SK-N-SH (cell line): ENCODE results near the gene C20orf96. TPM values are rescaled to one million over a fixed set of nuclear protein-coding genes. Genes with fewer than 3 reads are reported as not detected.

ENCODE experiments used
- CTCF ChIA-PET: fragments of 300-600, 350-600 bp; formaldehyde crosslinking; extraction: SDS; loops from one replicate; lab custom pipeline; 2021; lab: Yijun Ruan, JAX
- POLR2A ChIA-PET: fragments of 350-600 bp; sonication (Branson Sonifier 250); formaldehyde crosslinking; extraction: SDS; loops from one replicate; lab custom pipeline; 2020; ENCODE audit warnings: antibody characterized with exemption, inconsistent platforms; lab: Yijun Ruan, JAX
- DNase-seq: peaks from one replicate; pipeline ENCODE4 v3.0.0; 2012
- H2AFZ ChIP-seq: fragments of 200-600 bp; sonication (generic); 2 replicates; pipeline ENCODE4 v1.8.1; 2016; ENCODE audit warnings: antibody characterized with exemption, mild to moderate bottlenecking, low read depth
- H3F3A ChIP-seq: fragments of 200-600 bp; sonication (generic); replicated peaks from 2 replicates; pipeline ENCODE3; 2016; ENCODE audit warnings: antibody characterized with exemption, mild to moderate bottlenecking; ENCODE audit not compliant: insufficient read depth
- H3K27ac ChIP-seq, 2 experiments: fragments of 200-500 bp in 1 of 2; fragments of 200-600 bp in 1 of 2; sonication (Bioruptor generic) in 1 of 2; sonication (generic), shearing (Covaris generic) in 1 of 2; 2 replicates each; pipeline versions ENCODE4 v1.5.1 to v1.6.1; 2014 to 2016; ENCODE audit warnings: low read depth in 2 of 2, inconsistent platforms in 1 of 2, low read length in 1 of 2, mild to moderate bottlenecking in 1 of 2, mixed read lengths in 1 of 2
- H3K27me3 ChIP-seq: fragments of 200-600 bp; sonication (generic), shearing (Covaris generic); 2 replicates; pipeline ENCODE4 v1.6.1; 2016; ENCODE audit warnings: mixed run types; ENCODE audit not compliant: insufficient read depth
- H3K36me3 ChIP-seq, 2 experiments: fragments of 200-500 bp in 1 of 2; fragments of 200-600 bp in 1 of 2; sonication (Bioruptor generic) in 1 of 2; sonication (generic) in 1 of 2; replicated peaks in 1 of 2; 2 replicates each; pipeline versions ENCODE3 to v1.5.1; 2014 to 2016; ENCODE audit warnings: low read length in 1 of 2, mild to moderate bottlenecking in 1 of 2; ENCODE audit not compliant: insufficient read depth in 2 of 2, control insufficient read depth in 1 of 2
- H3K4me1 ChIP-seq, 2 experiments: fragments of 200-500 bp in 1 of 2; fragments of 200-600 bp in 1 of 2; sonication (Bioruptor generic) in 1 of 2; sonication (generic), shearing (Covaris generic) in 1 of 2; 2 replicates each; pipeline versions ENCODE4 v1.5.1 to v1.6.1; 2014 to 2016; ENCODE audit warnings: low read depth in 1 of 2, low read length in 1 of 2, mixed run types in 1 of 2; ENCODE audit not compliant: insufficient read depth in 2 of 2, control insufficient read depth in 1 of 2
- H3K4me2 ChIP-seq: fragments of 200-600 bp; sonication (generic), shearing (Covaris generic); 2 replicates; pipeline ENCODE4 v1.6.1; 2017; ENCODE audit warnings: mixed run types
- H3K4me3 ChIP-seq, 2 experiments: fragments of 200-500 bp in 1 of 2; fragments of 200-600 bp in 1 of 2; sonication (Bioruptor generic) in 1 of 2; sonication (generic), shearing (Covaris generic) in 1 of 2; 2 replicates each; pipeline versions ENCODE4 v1.5.1 to v1.8.1; 2014 to 2016; ENCODE audit warnings: low read depth in 2 of 2, inconsistent platforms in 1 of 2, low read length in 1 of 2, mild to moderate bottlenecking in 1 of 2, mixed read lengths in 1 of 2, moderate library complexity in 1 of 2
- H3K79me2 ChIP-seq: fragments of 200-600 bp; sonication (generic); 2 replicates; pipeline ENCODE4 v1.8.1; 2017; ENCODE audit warnings: mild to moderate bottlenecking; ENCODE audit not compliant: insufficient read depth
- H3K9ac ChIP-seq: fragments of 200-600 bp; sonication (generic); 2 replicates; pipeline ENCODE4 v1.6.1; 2017; ENCODE audit warnings: mixed run types
- H3K9me2 ChIP-seq: fragments of 200-600 bp; sonication (generic); 2 replicates; pipeline ENCODE4 v1.6.1; 2017; ENCODE audit warnings: mixed run types
- H3K9me3 ChIP-seq: fragments of 200-600 bp; sonication (generic); 2 replicates; pipeline ENCODE4 v1.6.1; 2017; ENCODE audit warnings: mixed run types, mild to moderate bottlenecking, moderate library complexity
- H4K20me1 ChIP-seq: fragments of 200-600 bp; sonication (generic); 2 replicates; pipeline ENCODE4 v1.6.1; 2017; ENCODE audit warnings: mild to moderate bottlenecking, mixed run types; ENCODE audit not compliant: insufficient read depth
- ELF1 ChIP-seq: IDR thresholded peaks from 2 replicates; pipeline ENCODE4 v1.4.0; 2012
- FOXM1 ChIP-seq: IDR thresholded peaks from 2 replicates; pipeline ENCODE4 v1.4.0; 2012; ENCODE audit warnings: low read depth, mild to moderate bottlenecking
- GABPA ChIP-seq: IDR thresholded peaks from 2 replicates; pipeline ENCODE4 v1.4.0; 2012; ENCODE audit warnings: low read depth, mild to moderate bottlenecking
- MAX ChIP-seq: IDR thresholded peaks from 2 replicates; pipeline ENCODE4 v1.4.0; 2012; ENCODE audit warnings: low read depth
- MXI1 ChIP-seq: IDR thresholded peaks from 2 replicates; pipeline ENCODE4 v1.6.1; 2012; ENCODE audit warnings: mild to moderate bottlenecking, low read depth, low read length, improper control_type of control experiment
- PBX3 ChIP-seq: IDR thresholded peaks from 2 replicates; pipeline ENCODE4; 2012
- POLR2AphosphoS5 ChIP-seq: IDR thresholded peaks from 2 replicates; pipeline ENCODE4 v1.6.1; 2012; ENCODE audit warnings: low read depth, low read length
- REST ChIP-seq: IDR thresholded peaks from 2 replicates; pipeline ENCODE4 v1.6.1; 2012; ENCODE audit warnings: mild to moderate bottlenecking, low read depth, low read length, moderate library complexity
- RFX5 ChIP-seq: IDR thresholded peaks from 2 replicates; pipeline ENCODE4 v1.6.1; 2012; ENCODE audit warnings: mild to moderate bottlenecking, improper control_type of control experiment, low read length
- SMC3 ChIP-seq: IDR thresholded peaks from 2 replicates; pipeline ENCODE4 v1.6.1; 2012; ENCODE audit warnings: low read depth, low read length, improper control_type of control experiment
- TCF12 ChIP-seq: IDR thresholded peaks from 2 replicates; pipeline ENCODE4 v1.4.0; 2012
- USF2 ChIP-seq: fragments of 150-350 bp; IDR thresholded peaks from 2 replicates; pipeline ENCODE4 v1.6.1; 2017; ENCODE audit warnings: antibody characterized with exemption, low read length, low read depth, borderline replicate concordance
- WGBS: methylation state at CpG from one replicate; pipeline ENCODE4 v1.1.6; 2017; ENCODE audit warnings: low lambda C conversion rate; 5-methylcytosine and 5-hydroxymethylcytosine counted together
- polyA plus RNA-seq, 3 experiments: library from polyadenylated mRNA; depleted of rRNA; stranded (reverse); fragments of >200 nt; gene quantifications; 2 replicates each; pipeline ENCODE4 v1.2.3, GENCODE V29; 2012

The C20orf96 gene
- polyA plus RNA-seq, 1 of the 3 experiments (the other 2 are of a cell fraction): 16.6 TPM

GRCh38 chr20:273884-274283, 16.7 kb downstream of the C20orf96 start:
- no peak overlapping the region for H3K27ac ChIP-seq
- no peaks in the 10 kb centered on the region for H3K9me3 ChIP-seq
- no peak for TF ChIP-seq PBX3
- no peak for TF ChIP-seq RFX5
- TF ChIP-seq POLR2AphosphoS5: no peak
- no peak for TF ChIP-seq TCF12
- TF ChIP-seq MXI1: no peak
- TF ChIP-seq SMC3: no peak
- TF ChIP-seq FOXM1: no peak
- H3K9ac ChIP-seq: no peak overlapping the region
- H3K4me2 ChIP-seq: no peak overlapping the region
- H3F3A ChIP-seq: no peaks in the 10 kb centered on the region
- POLR2A ChIA-PET: no interaction called here
- no peaks in the 10 kb centered on the region for H3K9me2 ChIP-seq
- CTCF ChIA-PET: interaction anchor here (1.4 to 1.5 kb wide), 2 partner anchors 12 to 56 kb away, joined by 4 read pairs; no protein-coding TSS in a partner anchor
- DNase-seq: no peak
- H2AFZ ChIP-seq: no peak overlapping the region
- no peaks in the 10 kb centered on the region for H4K20me1 ChIP-seq
- H3K36me3 ChIP-seq: peaks cover 0 to 25% of the 10 kb centered on the region in 2 experiments
- WGBS: 56% methylated on average over 2 of the region's 3 CpGs
- no peaks in the 10 kb centered on the region for H3K4me1 ChIP-seq
- no peaks in the 10 kb centered on the region for H3K79me2 ChIP-seq
- no peaks in the 10 kb centered on the region for H3K27me3 ChIP-seq
- H3K4me3 ChIP-seq: no peak overlapping the region

- POLR2A ChIA-PET: no interaction called here
- H3K79me2 ChIP-seq: no peaks in the 10 kb centered on the region
- no peaks in the 10 kb centered on the region for H3K4me1 ChIP-seq
- CTCF ChIA-PET: interaction anchor here (0.6 kb wide), 1 partner anchor 58 kb away, joined by 3 read pairs; no protein-coding TSS in a partner anchor
- no peaks in the 10 kb centered on the region for H4K20me1 ChIP-seq
- H3K27ac ChIP-seq: no peak overlapping the region
- no peaks in the 10 kb centered on the region for H3K27me3 ChIP-seq
- H3F3A ChIP-seq: no peaks in the 10 kb centered on the region
- H3K9me2 ChIP-seq: no peaks in the 10 kb centered on the region
- H3K4me2 ChIP-seq: no peak overlapping the region
- no peaks in the 10 kb centered on the region for H3K9me3 ChIP-seq
- H2AFZ ChIP-seq: no peak overlapping the region
- H3K36me3 ChIP-seq: peaks cover 0 to 17% of the 10 kb centered on the region in 2 experiments
- TF ChIP-seq REST (no peak), USF2 (no peak), FOXM1 (no peak), POLR2AphosphoS5 (no peak), MXI1 (no peak), ELF1 (no peak), MAX (no peak), GABPA (no peak)
- no peak for DNase-seq
- no peak overlapping the region for H3K9ac ChIP-seq
- no peak overlapping the region for H3K4me3 ChIP-seq
Observed at GRCh38 chr20:272718-273117, 17.8 kb downstream of the C20orf96 start.
